ENCODE measurements around the gene PTPRM. TPM values are rescaled to one million over a fixed set of nuclear protein-coding genes. Genes with fewer than 3 reads are reported as not detected.

PTPRM gene
- polyA plus RNA-seq, 1 donor from 2014 or later = 126 TPM

DNA sequence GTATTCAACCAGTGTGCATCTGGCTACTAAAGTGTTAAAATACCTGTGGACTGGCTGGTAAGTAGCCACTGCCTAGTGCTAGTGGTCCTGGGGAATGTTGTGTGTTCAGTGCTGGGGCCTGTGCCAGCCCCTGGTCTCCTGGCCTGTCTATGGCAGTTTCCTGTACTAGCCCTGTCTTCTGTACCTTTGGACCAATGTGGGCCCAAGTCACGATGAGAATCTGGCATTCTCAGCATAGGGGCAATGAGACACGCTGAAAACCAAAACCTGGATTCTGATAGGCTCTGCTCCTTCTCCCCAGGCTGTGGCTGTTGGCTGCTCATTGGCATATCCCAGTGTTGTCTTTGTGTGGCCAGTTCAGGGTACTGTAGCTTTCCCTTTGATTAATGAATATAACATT, 170.4 kb downstream of the PTPRM start:
- Histone ChIP-seq H3K27me3 (ENCODE audit: insufficient read depth, low read depth, low read length) (no peaks in the 10 kb centered on the region), H3K9me3 (ENCODE audit: low read length) (no peaks in the 10 kb centered on the region), H3K9me2 (ENCODE audit: insufficient read depth, low read length) (no peaks in the 10 kb centered on the region), H2AFZ (ENCODE audit: low read depth, low read length) (no peak overlapping the region), H3F3A (ENCODE audit: insufficient read depth, low read length, poor library complexity, severe bottlenecking) (no peaks in the 10 kb centered on the region), H4K20me1 (ENCODE audit: insufficient read depth) (no peaks in the 10 kb centered on the region), H3K4me3 (ENCODE audit: low read length) (no peak overlapping the region), H3K27ac (ENCODE audit: low read length) (no peak overlapping the region), H3K9ac (ENCODE audit: low read length) (no peak overlapping the region), H3K79me2 (replicated peaks; ENCODE audit: insufficient read depth, low read length) (no peaks in the 10 kb centered on the region), H3K4me2 (ENCODE audit: low read length) (no peak overlapping the region), H3K36me3 (ENCODE audit: insufficient read depth, low read length) (no peaks in the 10 kb centered on the region)
- TF ChIP-seq RAD21 (conservative IDR thresholded peaks at IDR 0.05) (no peak), MXI1 (conservative IDR thresholded peaks at IDR 0.05; ENCODE audit: poor library complexity, severe bottlenecking) (no peak), EZH2 (IDR thresholded peaks at IDR 0.05; ENCODE audit: borderline replicate concordance, insufficient read depth, low read length, poor library complexity, severe bottlenecking) (no peak)

DNA sequence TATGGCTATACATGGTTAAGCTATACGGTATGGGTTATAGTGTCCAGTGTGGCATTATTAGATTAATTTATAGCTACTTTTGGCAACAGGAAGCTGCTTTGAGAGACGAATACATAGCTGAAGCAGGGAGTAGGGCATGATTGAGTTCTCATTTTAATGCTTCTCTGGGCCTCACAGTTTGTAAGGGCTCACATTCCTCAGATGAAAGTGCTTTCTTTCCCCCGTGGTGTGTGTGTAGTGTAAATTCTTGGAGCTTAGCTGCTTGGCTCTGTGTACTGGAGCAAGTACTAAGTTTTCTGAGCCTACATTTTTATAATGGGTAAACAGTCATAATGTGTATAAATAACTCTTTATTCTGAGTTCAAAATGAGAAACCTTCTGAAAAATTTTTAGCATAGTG, 173.7 kb downstream of the PTPRM start:
- no peaks in the 10 kb centered on the region for H3F3A ChIP-seq (ENCODE audit: insufficient read depth, low read length, poor library complexity, severe bottlenecking)
- H3K4me2 ChIP-seq (ENCODE audit: low read length) = no peak overlapping the region
- H3K79me2 ChIP-seq (replicated peaks; ENCODE audit: insufficient read depth, low read length) = no peaks in the 10 kb centered on the region
- H3K9me3 ChIP-seq (ENCODE audit: low read length) = no peaks in the 10 kb centered on the region
- TF ChIP-seq POLR2AphosphoS5 (IDR thresholded peaks at IDR 0.05) (no peak), EZH2 (IDR thresholded peaks at IDR 0.05; ENCODE audit: borderline replicate concordance, insufficient read depth, low read length, poor library complexity, severe bottlenecking) (no peak), EP300 (conservative IDR thresholded peaks at IDR 0.05; ENCODE audit: poor library complexity, severe bottlenecking) (no peak), SMC3 (conservative IDR thresholded peaks at IDR 0.05; ENCODE audit: poor library complexity) (no peak), RAD21 (conservative IDR thresholded peaks at IDR 0.05) (no peak), MXI1 (conservative IDR thresholded peaks at IDR 0.05; ENCODE audit: poor library complexity, severe bottlenecking) (no peak), TAF1 (IDR thresholded peaks at IDR 0.05; ENCODE audit: low read depth) (no peak)
- TF ChIP-seq, protein P1, sequence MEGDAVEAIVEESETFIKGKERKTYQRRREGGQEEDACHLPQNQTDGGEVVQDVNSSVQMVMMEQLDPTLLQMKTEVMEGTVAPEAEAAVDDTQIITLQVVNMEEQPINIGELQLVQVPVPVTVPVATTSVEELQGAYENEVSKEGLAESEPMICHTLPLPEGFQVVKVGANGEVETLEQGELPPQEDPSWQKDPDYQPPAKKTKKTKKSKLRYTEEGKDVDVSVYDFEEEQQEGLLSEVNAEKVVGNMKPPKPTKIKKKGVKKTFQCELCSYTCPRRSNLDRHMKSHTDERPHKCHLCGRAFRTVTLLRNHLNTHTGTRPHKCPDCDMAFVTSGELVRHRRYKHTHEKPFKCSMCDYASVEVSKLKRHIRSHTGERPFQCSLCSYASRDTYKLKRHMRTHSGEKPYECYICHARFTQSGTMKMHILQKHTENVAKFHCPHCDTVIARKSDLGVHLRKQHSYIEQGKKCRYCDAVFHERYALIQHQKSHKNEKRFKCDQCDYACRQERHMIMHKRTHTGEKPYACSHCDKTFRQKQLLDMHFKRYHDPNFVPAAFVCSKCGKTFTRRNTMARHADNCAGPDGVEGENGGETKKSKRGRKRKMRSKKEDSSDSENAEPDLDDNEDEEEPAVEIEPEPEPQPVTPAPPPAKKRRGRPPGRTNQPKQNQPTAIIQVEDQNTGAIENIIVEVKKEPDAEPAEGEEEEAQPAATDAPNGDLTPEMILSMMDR (IDR thresholded peaks at IDR 0.05; ENCODE audit: poor library complexity, severe bottlenecking) = no peak
- TF ChIP-seq, protein P2, sequence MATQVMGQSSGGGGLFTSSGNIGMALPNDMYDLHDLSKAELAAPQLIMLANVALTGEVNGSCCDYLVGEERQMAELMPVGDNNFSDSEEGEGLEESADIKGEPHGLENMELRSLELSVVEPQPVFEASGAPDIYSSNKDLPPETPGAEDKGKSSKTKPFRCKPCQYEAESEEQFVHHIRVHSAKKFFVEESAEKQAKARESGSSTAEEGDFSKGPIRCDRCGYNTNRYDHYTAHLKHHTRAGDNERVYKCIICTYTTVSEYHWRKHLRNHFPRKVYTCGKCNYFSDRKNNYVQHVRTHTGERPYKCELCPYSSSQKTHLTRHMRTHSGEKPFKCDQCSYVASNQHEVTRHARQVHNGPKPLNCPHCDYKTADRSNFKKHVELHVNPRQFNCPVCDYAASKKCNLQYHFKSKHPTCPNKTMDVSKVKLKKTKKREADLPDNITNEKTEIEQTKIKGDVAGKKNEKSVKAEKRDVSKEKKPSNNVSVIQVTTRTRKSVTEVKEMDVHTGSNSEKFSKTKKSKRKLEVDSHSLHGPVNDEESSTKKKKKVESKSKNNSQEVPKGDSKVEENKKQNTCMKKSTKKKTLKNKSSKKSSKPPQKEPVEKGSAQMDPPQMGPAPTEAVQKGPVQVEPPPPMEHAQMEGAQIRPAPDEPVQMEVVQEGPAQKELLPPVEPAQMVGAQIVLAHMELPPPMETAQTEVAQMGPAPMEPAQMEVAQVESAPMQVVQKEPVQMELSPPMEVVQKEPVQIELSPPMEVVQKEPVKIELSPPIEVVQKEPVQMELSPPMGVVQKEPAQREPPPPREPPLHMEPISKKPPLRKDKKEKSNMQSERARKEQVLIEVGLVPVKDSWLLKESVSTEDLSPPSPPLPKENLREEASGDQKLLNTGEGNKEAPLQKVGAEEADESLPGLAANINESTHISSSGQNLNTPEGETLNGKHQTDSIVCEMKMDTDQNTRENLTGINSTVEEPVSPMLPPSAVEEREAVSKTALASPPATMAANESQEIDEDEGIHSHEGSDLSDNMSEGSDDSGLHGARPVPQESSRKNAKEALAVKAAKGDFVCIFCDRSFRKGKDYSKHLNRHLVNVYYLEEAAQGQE (IDR thresholded peaks at IDR 0.05; ENCODE audit: borderline replicate concordance) = no peak
- no peaks in the 10 kb centered on the region for H3K9me2 ChIP-seq (ENCODE audit: insufficient read depth, low read length)
- H3K27me3 ChIP-seq (ENCODE audit: insufficient read depth, low read depth, low read length) = no peaks in the 10 kb centered on the region
- H2AFZ ChIP-seq (ENCODE audit: low read depth, low read length) = no peak overlapping the region
- H3K27ac ChIP-seq (ENCODE audit: low read length) = no peak overlapping the region
- no peak overlapping the region for H3K4me3 ChIP-seq (ENCODE audit: low read length)
- no peak overlapping the region for H3K9ac ChIP-seq (ENCODE audit: low read length)
- no peaks in the 10 kb centered on the region for H3K36me3 ChIP-seq (ENCODE audit: insufficient read depth, low read length)
- H4K20me1 ChIP-seq (ENCODE audit: insufficient read depth) = no peaks in the 10 kb centered on the region

DNA sequence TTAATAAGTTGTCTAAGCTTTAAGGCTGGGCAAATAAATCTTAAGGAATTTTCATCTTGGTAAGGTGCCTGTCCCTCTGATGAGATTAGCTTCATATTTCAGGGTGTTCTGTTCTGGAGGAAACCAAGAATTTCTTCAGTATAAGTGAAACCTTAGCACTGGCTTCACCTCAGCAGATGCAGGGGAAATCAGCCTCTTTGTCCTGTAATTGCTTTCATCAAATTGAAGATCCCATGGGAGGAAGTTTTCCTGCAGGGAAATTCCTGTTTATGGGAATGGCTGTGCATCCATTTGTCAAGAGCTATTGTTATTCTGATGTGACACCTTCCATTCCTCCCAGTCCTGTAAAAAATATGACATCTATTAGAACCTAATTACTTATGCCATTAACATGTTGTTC, 174.5 kb downstream of the PTPRM start:
- H3F3A ChIP-seq (ENCODE audit: insufficient read depth, low read length, poor library complexity, severe bottlenecking) = no peaks in the 10 kb centered on the region
- H3K9me2 ChIP-seq (ENCODE audit: insufficient read depth, low read length) = no peaks in the 10 kb centered on the region
- H3K79me2 ChIP-seq (replicated peaks; ENCODE audit: insufficient read depth, low read length) = no peaks in the 10 kb centered on the region
- H3K9me3 ChIP-seq (ENCODE audit: low read length) = no peaks in the 10 kb centered on the region
- H3K27ac ChIP-seq (ENCODE audit: low read length) = no peak overlapping the region
- no peak overlapping the region for H3K9ac ChIP-seq (ENCODE audit: low read length)
- no peaks in the 10 kb centered on the region for H4K20me1 ChIP-seq (ENCODE audit: insufficient read depth)
- no peak overlapping the region for H2AFZ ChIP-seq (ENCODE audit: low read depth, low read length)
- H3K36me3 ChIP-seq (ENCODE audit: insufficient read depth, low read length) = no peaks in the 10 kb centered on the region
- no peak overlapping the region for H3K4me2 ChIP-seq (ENCODE audit: low read length)
- TF ChIP-seq MXI1 (conservative IDR thresholded peaks at IDR 0.05; ENCODE audit: poor library complexity, severe bottlenecking) (no peak), POLR2AphosphoS5 (IDR thresholded peaks at IDR 0.05) (peak; percentile 30)
- TF ChIP-seq, protein P2 (IDR thresholded peaks at IDR 0.05; ENCODE audit: borderline replicate concordance) = peak; percentile 100
- TF ChIP-seq, protein P1 (IDR thresholded peaks at IDR 0.05; ENCODE audit: poor library complexity, severe bottlenecking) = no peak
- no peaks in the 10 kb centered on the region for H3K27me3 ChIP-seq (ENCODE audit: insufficient read depth, low read depth, low read length)
- no peak overlapping the region for H3K4me3 ChIP-seq (ENCODE audit: low read length)
